ENCODE measurements around the gene CPNE4.

CPNE4 gene

DNA sequence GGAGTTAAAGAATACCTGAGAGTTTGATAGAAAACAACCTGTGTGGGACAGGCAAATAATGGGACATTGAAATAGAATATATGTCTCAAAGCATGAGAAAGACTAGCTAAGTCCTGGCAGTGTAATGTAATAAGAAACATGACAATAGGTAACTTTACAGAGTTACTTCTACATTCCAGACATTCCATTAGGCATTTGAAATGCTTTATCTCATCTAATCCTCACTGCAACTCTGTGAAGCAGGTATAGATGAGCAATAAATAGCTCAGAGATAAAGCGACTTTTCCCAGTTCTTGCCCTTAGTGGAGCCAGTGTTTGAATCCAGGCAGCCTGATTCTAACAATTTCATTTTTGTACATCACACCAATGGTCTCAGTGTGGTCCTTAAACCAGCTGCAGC is 76.8 kb downstream of the CPNE4 start:
- no peaks in the 10 kb centered on the region for H3K4me1 Mint-ChIP-seq (ENCODE audit: low read depth)
- no peak overlapping the region for H3K4me3 Mint-ChIP-seq
- peaks cover 6% of the 10 kb centered on the region for H3K9me3 Mint-ChIP-seq
- no peaks in the 10 kb centered on the region for H3K27me3 Mint-ChIP-seq
- no peak overlapping the region for H3K27ac Mint-ChIP-seq
- no peaks in the 10 kb centered on the region for H3K36me3 Mint-ChIP-seq (ENCODE audit: low read depth)

DNA sequence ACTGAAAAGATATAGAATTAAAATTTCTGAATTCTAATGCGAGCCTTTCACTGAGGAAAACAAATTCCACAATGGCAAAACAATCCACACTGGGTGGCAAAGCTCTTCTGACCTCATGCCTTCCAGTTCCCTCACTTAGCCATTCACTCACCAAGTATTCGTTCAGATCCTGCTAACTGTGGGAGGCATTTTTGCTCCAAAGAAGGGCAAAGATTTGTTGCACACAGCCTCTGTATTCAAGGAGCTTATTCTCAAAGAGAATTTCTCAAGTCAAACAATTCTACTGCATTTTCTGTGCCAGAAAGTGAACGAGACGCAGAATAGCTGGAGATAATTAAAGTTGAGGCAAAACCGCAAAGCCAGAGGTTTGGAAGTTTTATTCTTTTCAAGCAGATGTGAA is 77.3 kb downstream of the CPNE4 start:
- H3K9me3 Mint-ChIP-seq = peaks cover 6% of the 10 kb centered on the region
- no peaks in the 10 kb centered on the region for H3K27me3 Mint-ChIP-seq
- no peaks in the 10 kb centered on the region for H3K36me3 Mint-ChIP-seq (ENCODE audit: low read depth)
- H3K27ac Mint-ChIP-seq = no peak overlapping the region
- no peaks in the 10 kb centered on the region for H3K4me1 Mint-ChIP-seq (ENCODE audit: low read depth)
- no peak overlapping the region for H3K4me3 Mint-ChIP-seq

DNA sequence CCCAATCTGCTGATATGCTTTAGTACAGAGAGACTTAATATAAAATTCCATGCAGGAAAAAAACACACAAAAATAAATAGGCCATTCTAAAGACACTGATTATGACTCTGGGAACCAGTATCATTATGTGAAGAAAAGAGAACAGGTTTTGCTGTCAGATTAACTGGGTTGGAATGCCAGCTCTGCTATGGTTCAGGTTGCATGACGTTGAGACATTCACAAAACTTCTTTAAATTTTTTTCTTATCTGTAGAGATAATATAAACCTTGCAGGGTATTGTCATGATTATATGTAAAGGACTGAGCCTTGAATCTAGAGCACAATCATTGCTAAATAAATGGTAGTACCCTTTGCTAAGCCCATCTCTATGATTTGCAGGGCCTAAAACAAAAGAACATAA is 86.0 kb downstream of the CPNE4 start:
- H3K27ac Mint-ChIP-seq = no peak overlapping the region
- H3K4me3 Mint-ChIP-seq = no peak overlapping the region
- H3K36me3 Mint-ChIP-seq (ENCODE audit: low read depth) = no peaks in the 10 kb centered on the region
- H3K4me1 Mint-ChIP-seq (ENCODE audit: low read depth) = no peaks in the 10 kb centered on the region
- H3K27me3 Mint-ChIP-seq = no peaks in the 10 kb centered on the region
- H3K9me3 Mint-ChIP-seq = no peaks in the 10 kb centered on the region

DNA sequence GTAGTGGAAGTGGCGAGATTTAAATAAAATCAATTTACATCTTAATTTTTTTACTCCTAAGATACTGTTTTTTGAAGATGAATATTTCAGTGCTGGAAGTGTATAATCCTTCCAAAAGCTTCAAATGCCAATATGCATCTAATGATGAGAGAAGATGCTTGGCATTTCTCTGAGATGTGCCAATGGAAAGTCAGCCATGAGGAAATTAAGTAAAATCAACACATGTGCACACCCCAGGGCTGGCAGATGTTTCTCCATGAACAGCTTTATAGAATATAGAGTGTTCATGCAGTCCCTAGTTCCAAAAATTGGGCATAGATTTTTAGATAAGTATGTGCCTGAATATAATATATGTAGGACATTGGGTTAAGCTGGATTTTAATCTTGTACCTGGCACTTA is 90.1 kb downstream of the CPNE4 start:
- Mint-ChIP-seq H3K36me3 (ENCODE audit: low read depth) (no peaks in the 10 kb centered on the region), H3K4me1 (ENCODE audit: low read depth) (no peaks in the 10 kb centered on the region), H3K27me3 (no peaks in the 10 kb centered on the region), H3K4me3 (no peak overlapping the region), H3K9me3 (no peaks in the 10 kb centered on the region), H3K27ac (no peak overlapping the region)

DNA sequence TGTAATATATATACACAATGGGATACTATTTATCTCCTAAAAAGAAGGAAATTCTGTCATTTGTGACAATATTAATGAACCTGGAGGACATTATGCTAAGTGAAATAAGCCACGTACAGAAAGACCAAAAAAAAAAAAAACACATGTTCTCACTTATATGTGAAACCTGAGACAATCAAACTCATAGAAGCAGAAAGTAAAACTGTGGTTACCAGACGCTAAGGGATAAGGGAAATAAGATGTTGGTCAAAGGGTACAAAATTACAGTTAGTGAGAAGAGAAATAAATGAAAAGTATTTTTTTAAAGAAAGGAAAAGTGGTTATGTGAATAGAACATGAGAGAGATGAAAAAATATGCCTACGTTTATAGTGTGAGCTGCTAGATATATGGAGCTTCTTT is 101.1 kb downstream of the CPNE4 start:
- no peak overlapping the region for H3K4me3 Mint-ChIP-seq
- no peak overlapping the region for H3K27ac Mint-ChIP-seq
- H3K36me3 Mint-ChIP-seq (ENCODE audit: low read depth) = no peaks in the 10 kb centered on the region
- no peaks in the 10 kb centered on the region for H3K4me1 Mint-ChIP-seq (ENCODE audit: low read depth)
- H3K27me3 Mint-ChIP-seq = no peaks in the 10 kb centered on the region
- H3K9me3 Mint-ChIP-seq = no peaks in the 10 kb centered on the region

DNA sequence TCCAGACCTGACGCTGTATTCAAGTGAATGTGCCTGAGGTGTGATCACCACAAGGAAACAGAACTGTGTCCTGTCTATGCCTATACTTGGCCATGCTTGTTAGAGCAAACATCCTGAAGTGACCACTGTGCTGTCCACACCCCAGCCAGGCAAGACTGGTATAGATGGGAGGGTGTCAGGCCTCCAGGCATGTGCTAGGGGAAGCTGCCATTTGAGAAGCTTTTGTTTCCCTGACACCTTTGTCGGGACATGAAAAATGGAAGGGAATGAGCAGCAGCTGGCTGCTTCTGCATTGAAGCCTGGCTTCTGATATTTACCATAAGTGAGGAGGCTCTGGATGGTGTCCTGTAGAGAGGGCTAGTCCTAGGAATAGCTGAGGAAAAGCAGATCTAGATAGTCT is 106.2 kb downstream of the CPNE4 start:
- no peak overlapping the region for H3K27ac Mint-ChIP-seq
- H3K4me3 Mint-ChIP-seq = no peak overlapping the region
- H3K4me1 Mint-ChIP-seq (ENCODE audit: low read depth) = no peaks in the 10 kb centered on the region
- peaks cover 11% of the 10 kb centered on the region for H3K27me3 Mint-ChIP-seq
- no peaks in the 10 kb centered on the region for H3K36me3 Mint-ChIP-seq (ENCODE audit: low read depth)
- no peaks in the 10 kb centered on the region for H3K9me3 Mint-ChIP-seq

DNA sequence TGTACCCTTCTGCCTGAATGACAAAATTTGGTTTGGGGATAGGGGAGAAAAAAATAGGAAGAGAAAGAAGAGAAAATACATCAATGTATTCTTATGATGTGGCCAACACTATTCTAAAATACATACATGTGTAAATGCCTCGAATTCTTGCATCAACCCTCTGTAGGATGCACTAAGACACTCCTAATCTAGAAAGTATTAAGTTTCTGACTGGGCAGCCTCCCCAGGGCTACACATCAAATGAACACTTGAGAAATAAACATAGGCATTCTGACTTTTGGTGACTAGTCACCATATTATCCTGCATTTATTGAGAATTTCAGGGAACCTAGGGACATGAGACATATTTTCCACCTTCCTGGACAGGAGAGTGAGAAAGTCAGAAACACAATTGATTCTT is 109.2 kb downstream of the CPNE4 start:
- H3K4me1 Mint-ChIP-seq (ENCODE audit: low read depth) = no peaks in the 10 kb centered on the region
- H3K27ac Mint-ChIP-seq = no peak overlapping the region
- no peaks in the 10 kb centered on the region for H3K36me3 Mint-ChIP-seq (ENCODE audit: low read depth)
- no peak overlapping the region for H3K4me3 Mint-ChIP-seq
- peaks cover 11% of the 10 kb centered on the region for H3K27me3 Mint-ChIP-seq
- H3K9me3 Mint-ChIP-seq = no peaks in the 10 kb centered on the region

DNA sequence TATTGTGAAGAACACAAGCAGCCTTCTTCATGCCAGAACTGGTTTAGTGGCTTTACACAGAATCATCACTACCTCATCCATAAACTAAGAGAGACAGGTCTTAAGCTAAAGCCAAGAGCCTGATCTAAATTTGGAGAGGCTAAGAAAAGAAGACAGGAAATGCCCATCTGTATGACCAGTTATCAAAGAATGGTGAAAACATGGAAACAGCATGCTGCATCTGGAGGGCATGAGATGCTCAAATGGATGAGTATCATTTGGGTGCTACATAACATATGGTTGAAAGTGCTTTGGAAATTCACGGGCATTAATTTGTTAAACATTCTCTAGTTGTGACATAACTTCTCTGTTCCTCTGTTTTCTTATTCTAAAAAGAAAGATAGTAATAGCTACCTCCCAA is 112.5 kb downstream of the CPNE4 start:
- Mint-ChIP-seq H3K27ac (no peak overlapping the region), H3K27me3 (peaks cover 11% of the 10 kb centered on the region), H3K4me3 (no peak overlapping the region), H3K9me3 (no peaks in the 10 kb centered on the region), H3K36me3 (ENCODE audit: low read depth) (no peaks in the 10 kb centered on the region), H3K4me1 (ENCODE audit: low read depth) (no peaks in the 10 kb centered on the region)

DNA sequence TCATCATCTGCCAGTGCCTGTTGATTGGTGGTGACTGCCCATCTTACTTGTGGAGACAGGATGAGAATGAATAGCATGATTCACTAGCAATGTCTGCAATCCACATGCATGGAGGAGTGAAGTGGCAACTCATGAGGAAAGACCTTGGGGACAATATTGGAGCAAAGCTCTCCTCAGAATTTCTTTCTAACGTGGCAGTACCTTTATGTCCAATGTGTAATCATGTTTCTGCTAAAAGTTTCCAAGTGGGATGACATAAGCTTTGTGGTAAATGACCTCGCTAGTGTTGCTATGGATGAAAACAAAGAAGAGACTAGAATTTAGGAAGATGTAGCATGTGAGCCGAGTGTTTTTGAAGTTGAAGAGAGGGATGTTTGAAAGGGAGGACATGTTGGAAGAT is 117.8 kb downstream of the CPNE4 start:
- H3K27ac Mint-ChIP-seq = no peak overlapping the region
- no peak overlapping the region for H3K4me3 Mint-ChIP-seq
- no peaks in the 10 kb centered on the region for H3K4me1 Mint-ChIP-seq (ENCODE audit: low read depth)
- H3K27me3 Mint-ChIP-seq = peaks cover 3% of the 10 kb centered on the region
- H3K36me3 Mint-ChIP-seq (ENCODE audit: low read depth) = no peaks in the 10 kb centered on the region
- H3K9me3 Mint-ChIP-seq = no peaks in the 10 kb centered on the region

DNA sequence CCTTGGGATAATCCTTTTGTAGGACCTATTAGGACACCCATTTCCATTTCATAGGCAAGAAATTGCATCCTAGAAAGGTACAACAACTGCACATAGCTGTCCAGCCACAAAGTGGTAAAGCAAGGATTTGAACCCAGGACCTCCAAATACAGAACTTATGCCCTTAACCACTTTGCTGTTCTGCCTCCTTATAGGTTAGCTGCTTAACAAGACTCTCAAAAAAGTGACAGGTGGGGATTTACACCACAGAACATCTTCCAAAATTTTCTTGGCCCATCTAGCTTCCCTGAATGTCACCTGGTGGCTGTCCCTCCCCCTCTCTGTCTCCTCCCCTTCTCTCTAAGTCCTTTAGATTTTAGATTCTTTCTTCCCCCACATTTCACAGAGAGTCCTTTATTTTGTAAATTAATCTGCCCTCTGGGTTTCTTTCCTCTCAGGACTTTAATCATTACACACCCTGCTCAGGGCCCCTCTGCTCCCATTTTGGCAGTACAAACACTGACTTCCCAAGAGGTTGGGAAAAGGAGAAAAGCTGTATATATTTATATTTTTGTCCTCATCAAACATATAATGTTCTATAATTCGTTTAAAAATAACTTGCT is 120.6 kb downstream of the CPNE4 start:
- peaks cover 3% of the 10 kb centered on the region for H3K27me3 Mint-ChIP-seq
- H3K4me1 Mint-ChIP-seq (ENCODE audit: low read depth) = no peaks in the 10 kb centered on the region
- H3K36me3 Mint-ChIP-seq (ENCODE audit: low read depth) = no peaks in the 10 kb centered on the region
- no peaks in the 10 kb centered on the region for H3K9me3 Mint-ChIP-seq
- H3K27ac Mint-ChIP-seq = no peak overlapping the region
- H3K4me3 Mint-ChIP-seq = no peak overlapping the region

DNA sequence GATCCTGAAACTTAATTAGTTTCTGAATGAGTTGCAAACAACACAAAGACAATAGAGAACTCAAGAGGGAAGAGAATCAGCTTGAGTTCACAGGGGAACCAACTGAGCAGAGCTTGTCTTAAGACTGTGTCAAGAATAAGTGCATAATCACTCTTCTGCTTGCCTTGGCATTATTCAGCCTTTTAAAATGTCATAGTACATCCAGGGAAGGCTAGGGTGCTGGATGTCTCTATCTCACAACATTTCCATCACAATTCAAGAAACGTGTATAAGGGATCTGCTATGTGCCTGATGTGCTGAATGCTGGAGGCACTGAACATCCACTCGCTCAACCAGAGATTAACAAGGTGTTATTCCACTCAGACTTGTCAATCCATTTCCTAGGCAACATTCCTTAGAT is 122.6 kb downstream of the CPNE4 start:
- Mint-ChIP-seq H3K4me1 (ENCODE audit: low read depth) (no peaks in the 10 kb centered on the region), H3K4me3 (no peak overlapping the region), H3K27me3 (peaks cover 4% of the 10 kb centered on the region), H3K27ac (no peak overlapping the region), H3K9me3 (peaks cover 2% of the 10 kb centered on the region), H3K36me3 (ENCODE audit: low read depth) (no peaks in the 10 kb centered on the region)

DNA sequence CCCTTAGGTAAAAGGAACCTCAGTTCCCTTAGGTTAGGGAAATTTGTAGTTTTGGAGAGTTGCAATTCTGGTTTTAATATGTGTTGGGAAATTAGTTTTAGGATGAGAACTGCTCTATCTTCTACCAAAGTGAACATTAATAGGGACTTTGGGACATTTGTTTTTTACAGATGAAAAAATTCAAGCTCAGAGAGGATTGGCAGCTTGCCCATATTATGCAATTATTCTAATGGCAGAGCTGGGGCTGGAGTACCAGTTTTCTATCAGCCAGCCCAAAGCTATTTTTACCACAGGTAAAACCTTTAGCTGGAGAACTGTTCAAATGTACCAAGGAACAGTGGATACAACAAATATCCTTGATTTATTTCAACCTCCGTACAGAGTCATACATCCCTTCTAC is 127.0 kb downstream of the CPNE4 start:
- H3K27ac Mint-ChIP-seq = no peak overlapping the region
- no peaks in the 10 kb centered on the region for H3K36me3 Mint-ChIP-seq (ENCODE audit: low read depth)
- peaks cover 4% of the 10 kb centered on the region for H3K9me3 Mint-ChIP-seq
- peaks cover 3% of the 10 kb centered on the region for H3K27me3 Mint-ChIP-seq
- no peak overlapping the region for H3K4me3 Mint-ChIP-seq
- H3K4me1 Mint-ChIP-seq (ENCODE audit: low read depth) = no peaks in the 10 kb centered on the region

DNA sequence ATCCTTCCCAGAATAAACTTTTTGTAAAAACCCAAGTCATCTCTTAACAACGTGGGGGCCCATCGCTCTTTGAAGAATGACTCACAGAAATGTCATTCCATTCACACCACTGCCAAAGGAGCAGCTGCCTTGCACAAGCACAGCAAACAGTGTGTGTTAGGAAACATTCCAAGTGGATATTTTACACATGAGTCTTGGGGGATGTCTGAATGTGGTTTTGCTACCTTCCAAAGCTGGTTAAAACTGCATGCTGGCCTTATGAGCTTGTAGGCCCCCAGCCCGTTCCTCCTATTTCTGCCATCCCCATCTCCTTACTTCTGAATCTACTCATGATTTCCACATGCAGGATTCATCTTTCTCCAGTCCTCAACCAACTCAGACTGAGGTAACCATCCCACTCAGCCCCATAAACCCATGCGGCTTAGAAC is 130.8 kb downstream of the CPNE4 start:
- Mint-ChIP-seq H3K36me3 (ENCODE audit: low read depth) (no peaks in the 10 kb centered on the region), H3K9me3 (peaks cover 4% of the 10 kb centered on the region), H3K27me3 (peaks cover 3% of the 10 kb centered on the region), H3K4me1 (ENCODE audit: low read depth) (no peaks in the 10 kb centered on the region), H3K4me3 (no peak overlapping the region), H3K27ac (no peak overlapping the region)

DNA sequence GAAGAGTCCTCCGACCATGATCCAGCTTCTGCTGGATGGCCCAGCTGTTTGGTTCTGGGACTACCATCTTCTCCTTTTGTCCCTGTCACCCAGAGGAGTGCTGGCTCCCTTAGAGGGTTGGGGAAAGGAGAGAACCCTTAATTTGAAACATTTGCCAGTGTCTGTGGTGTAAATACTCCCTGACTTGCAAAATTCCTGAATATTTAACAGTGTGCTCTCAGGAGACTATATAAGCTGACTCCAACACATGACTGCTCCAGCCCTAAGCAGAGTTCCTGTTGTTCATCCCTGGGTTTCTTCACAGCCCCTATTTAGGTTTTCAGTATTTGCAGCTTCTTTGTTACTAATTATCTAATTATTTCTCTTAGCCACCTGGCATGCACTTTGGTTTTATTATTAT is 133.1 kb downstream of the CPNE4 start:
- no peak overlapping the region for H3K4me3 Mint-ChIP-seq
- no peaks in the 10 kb centered on the region for H3K9me3 Mint-ChIP-seq
- H3K4me1 Mint-ChIP-seq (ENCODE audit: low read depth) = no peaks in the 10 kb centered on the region
- peaks cover 3% of the 10 kb centered on the region for H3K27me3 Mint-ChIP-seq
- no peaks in the 10 kb centered on the region for H3K36me3 Mint-ChIP-seq (ENCODE audit: low read depth)
- no peak overlapping the region for H3K27ac Mint-ChIP-seq

DNA sequence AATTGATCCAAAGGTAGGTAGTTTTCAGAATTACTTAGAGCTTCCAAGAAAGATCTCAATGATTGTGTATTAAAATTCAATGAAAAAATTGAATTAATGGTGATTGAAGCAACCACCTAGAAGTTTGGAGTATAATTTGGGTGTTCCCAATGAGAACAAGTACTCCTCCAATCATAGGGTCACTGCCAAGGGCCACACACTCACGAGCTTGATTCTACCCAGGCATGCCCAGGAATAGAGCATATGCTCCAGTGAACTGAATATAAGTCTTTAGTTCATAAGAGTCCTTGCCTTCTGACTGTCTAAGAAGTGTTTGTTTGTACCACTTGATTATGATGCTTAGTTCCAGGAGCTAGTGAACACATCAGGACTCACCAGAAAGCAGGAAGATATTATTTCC is 133.9 kb downstream of the CPNE4 start:
- Mint-ChIP-seq H3K4me1 (ENCODE audit: low read depth) (no peaks in the 10 kb centered on the region), H3K36me3 (ENCODE audit: low read depth) (no peaks in the 10 kb centered on the region), H3K4me3 (no peak overlapping the region), H3K27me3 (peaks cover 4% of the 10 kb centered on the region), H3K9me3 (no peaks in the 10 kb centered on the region), H3K27ac (no peak overlapping the region)

DNA sequence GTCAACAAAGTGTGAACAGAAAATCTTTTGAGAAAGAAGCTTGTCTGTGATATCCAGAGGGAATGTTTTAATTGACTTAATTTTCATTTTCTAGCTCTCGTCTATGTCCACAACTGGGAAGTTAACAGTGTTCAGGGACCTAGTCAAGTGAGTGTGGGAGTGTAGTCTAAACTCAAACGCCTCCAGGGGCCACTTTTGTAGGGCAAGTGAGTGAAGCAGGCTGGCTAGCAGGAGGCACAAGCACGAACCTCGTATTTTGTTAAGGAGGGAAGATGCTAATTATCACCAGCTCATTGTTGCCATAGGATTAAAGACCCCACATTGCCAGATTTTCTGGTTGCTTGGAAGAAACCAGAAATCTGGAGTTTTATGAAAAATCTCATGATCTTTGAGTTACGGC is 135.8 kb downstream of the CPNE4 start:
- Mint-ChIP-seq H3K27me3 (peaks cover 4% of the 10 kb centered on the region), H3K9me3 (no peaks in the 10 kb centered on the region), H3K4me3 (no peak overlapping the region), H3K4me1 (ENCODE audit: low read depth) (no peaks in the 10 kb centered on the region), H3K36me3 (ENCODE audit: low read depth) (no peaks in the 10 kb centered on the region), H3K27ac (no peak overlapping the region)

Data from stimulated activated naive CD8-positive, alpha-beta T cell treated with anti-CD3 and anti-CD28 coated beads, Interleukin-15, Interleukin-2, amounts not matched to agents 100 ng/mL and 50 ng/mL, for 24 hours (primary cell).